GM12878 (cell line): Measurements from ENCODE around the gene TCEANC2. TPM values are rescaled to one million over a fixed set of nuclear protein-coding genes. Genes with fewer than 3 reads are reported as not detected.
A peak's percentile ranks its signal among the peaks of the same experiment; 100 is the strongest.

Experiments used
- ATAC-seq: fragments of 200-7000 bp; cut with Tn5 transposase; 3 replicates; pipeline ENCODE4 v1.9.1; 2020; ENCODE audit warnings: mild to moderate bottlenecking, moderate library complexity
- BruUV-seq: library from RNA; stranded (reverse); fragments of 400-500 nt; replicated peaks from 2 replicates; lab custom pipeline; 2021; lab: Mats Ljungman, UMichigan
- CTCF ChIA-PET: fragments of 300-600 bp; sonication (Branson Sonifier 250); formaldehyde crosslinking; extraction: SDS; loops from one replicate; lab custom pipeline; 2021; ENCODE audit warnings: inconsistent platforms; lab: Yijun Ruan, JAX
- POLR2A ChIA-PET: fragments of 350-600 bp; formaldehyde crosslinking; extraction: SDS; loops from one replicate; lab custom pipeline; 2021; ENCODE audit warnings: inconsistent platforms; lab: Charles Lee
- RAD21 ChIA-PET: fragments of 300-600 bp; sonication (Branson Sonifier 250); formaldehyde crosslinking; loops from one replicate; lab custom pipeline; 2023; ENCODE audit warnings: antibody characterized with exemption; ENCODE audit not compliant: unreplicated experiment; lab: Charles Lee
- SMC1A ChIA-PET: fragments of 300-600 bp; sonication (Branson Sonifier 250); formaldehyde crosslinking; loops from one replicate; lab custom pipeline; 2023; ENCODE audit not compliant: unreplicated experiment, uncharacterized antibody; lab: Charles Lee
- DNase-seq: peaks from one replicate; pipeline ENCODE4 v3.0.0-alpha.2; 2011; ENCODE audit warnings: low read depth, low spot score
- FAIRE-seq: peaks from 3 replicates; lab custom pipeline; 2011; peaks lifted over from hg19 to GRCh38; lab: Jason Lieb, UNC
- H2AFZ ChIP-seq: 2 replicates; pipeline ENCODE4 v1.6.0; 2011; ENCODE audit warnings: low read depth, low read length, control low read depth; ENCODE audit not compliant: control insufficient read depth
- H3K27ac ChIP-seq: 2 replicates; pipeline ENCODE4 v1.5.1; 2011; ENCODE audit warnings: control low read depth; ENCODE audit not compliant: control insufficient read depth, insufficient read depth
- H3K27me3 ChIP-seq, 2 experiments: replicated peaks in 1 of 2; 2 replicates each; pipeline versions ENCODE4 v1.6.0 to v1.6.1; 2011; ENCODE audit warnings: low read length in 1 of 2; ENCODE audit not compliant: control insufficient read depth in 2 of 2, insufficient read depth in 2 of 2
- H3K36me3 ChIP-seq, 2 experiments: 2 replicates each; pipeline ENCODE4 v1.5.1; 2011; ENCODE audit warnings: low read length in 1 of 2; ENCODE audit not compliant: control insufficient read depth in 2 of 2, insufficient read depth in 2 of 2
- H3K4me1 ChIP-seq: 2 replicates; pipeline ENCODE4 v1.6.1; 2011; ENCODE audit warnings: mild to moderate bottlenecking, low read length, moderate library complexity, mixed read lengths; ENCODE audit not compliant: control insufficient read depth, insufficient read depth
- H3K4me2 ChIP-seq: 2 replicates; pipeline ENCODE4 v1.6.0; 2011; ENCODE audit warnings: control low read depth; ENCODE audit not compliant: control insufficient read depth, insufficient read depth
- H3K4me3 ChIP-seq: fragments of 200-600 bp; sonication (generic); 2 replicates; pipeline ENCODE4 v1.5.1; 2016
- H3K79me2 ChIP-seq: 2 replicates; pipeline ENCODE4 v1.6.0; 2011; ENCODE audit warnings: low read length; ENCODE audit not compliant: control insufficient read depth, insufficient read depth
- H3K9ac ChIP-seq: 2 replicates; pipeline ENCODE4 v1.8.0; 2011; ENCODE audit warnings: low read length, control low read depth, mixed read lengths; ENCODE audit not compliant: control insufficient read depth, insufficient read depth
- H3K9me3 ChIP-seq: replicated peaks from 3 replicates; pipeline ENCODE4 v1.5.1; 2011; ENCODE audit warnings: mild to moderate bottlenecking, low read length; ENCODE audit not compliant: control insufficient read depth, insufficient read depth
- H4K20me1 ChIP-seq: 2 replicates; pipeline ENCODE4 v1.6.0; 2011; ENCODE audit not compliant: control insufficient read depth, insufficient read depth
- CBX3 ChIP-seq: fragments of 200-600 bp; sonication (generic); IDR thresholded peaks from 2 replicates; pipeline ENCODE4 v1.6.1; 2016; ENCODE audit warnings: low read depth, borderline replicate concordance
- CBX5 ChIP-seq: sonication (generic); IDR thresholded peaks from 2 replicates; pipeline ENCODE4 v1.6.1; 2016; ENCODE audit warnings: low read depth, moderate library complexity, mild to moderate bottlenecking, inconsistent platforms
- CHD2 ChIP-seq: IDR thresholded peaks from 2 replicates; pipeline ENCODE4 v1.6.1; 2011; ENCODE audit warnings: low read depth, low read length, improper control_type of control experiment, borderline replicate concordance
- GABPA ChIP-seq: IDR thresholded peaks from 2 replicates; pipeline ENCODE4 v1.6.1; 2014; ENCODE audit warnings: antibody characterized with exemption, low read depth, mild to moderate bottlenecking, inconsistent platforms
- HDAC6 ChIP-seq: fragments of 200-600 bp; sonication (generic); IDR thresholded peaks from one replicate; pipeline ENCODE4 v1.8.0; 2017; ENCODE audit warnings: antibody characterized with exemption; ENCODE audit not compliant: unreplicated experiment
- JUND ChIP-seq: IDR thresholded peaks from 2 replicates; pipeline ENCODE4 v1.6.1; 2012; ENCODE audit warnings: low read depth, mild to moderate bottlenecking, low read length, improper control_type of control experiment, moderate library complexity
- LARP7 ChIP-seq: fragments of 450-650 bp; IDR thresholded peaks from 2 replicates; pipeline ENCODE4 v1.6.1; 2017; ENCODE audit warnings: mild to moderate bottlenecking
- NFXL1 ChIP-seq: fragments of 450-650 bp; IDR thresholded peaks from 2 replicates; pipeline ENCODE4 v1.6.1; 2017; ENCODE audit warnings: antibody characterized with exemption, mild to moderate bottlenecking, borderline replicate concordance
- NR2C2 ChIP-seq: IDR thresholded peaks from 2 replicates; pipeline ENCODE4 v1.6.1; 2011; ENCODE audit warnings: borderline replicate concordance, low read depth; ENCODE audit not compliant: control insufficient read depth, insufficient read length
- PAX5 ChIP-seq: IDR thresholded peaks from 2 replicates; pipeline ENCODE4 v1.6.1; 2011; ENCODE audit warnings: low read depth, low read length, borderline replicate concordance
- SREBF1 ChIP-seq: IDR thresholded peaks from 2 replicates; pipeline ENCODE4 v1.6.1; 2012; ENCODE audit warnings: mild to moderate bottlenecking, low read length
- WRNIP1 ChIP-seq: IDR thresholded peaks from 2 replicates; pipeline ENCODE4 v1.6.1; 2011; ENCODE audit warnings: low read depth, low read length, improper control_type of control experiment, borderline replicate concordance
- ZSCAN29 ChIP-seq: fragments of 450-650 bp; IDR thresholded peaks from 2 replicates; pipeline ENCODE4 v1.6.1; 2017; ENCODE audit warnings: mild to moderate bottlenecking, moderate library complexity
- WGBS: methylation state at CpG from one replicate; pipeline ENCODE4 v1.1.6; 2016; ENCODE audit warnings: low lambda C conversion rate; ENCODE audit not compliant: insufficient replicate concordance, insufficient coverage; ENCODE audit errors: missing lambda C conversion rate; 5-methylcytosine and 5-hydroxymethylcytosine counted together
- in situ Hi-C: fragments of 300-500 bp; cut with MboI; formaldehyde crosslinking; loops from 9 replicates; pipeline ENCODE4 v1.14.3; 2018; ENCODE audit warnings: mixed read lengths
- intact Hi-C: fragments of 100-400 bp; cut with micrococcal nuclease; formaldehyde crosslinking; loops from one replicate; pipeline ENCODE4 v1.14.2; 2022; ENCODE audit not compliant: unreplicated experiment
- polyA plus RNA-seq, 11 experiments: library from polyadenylated mRNA; depleted of rRNA in 4 of 11; unstranded in 6 of 11; stranded (reverse) in 5 of 11; fragments of >200 nt; fragmentation: Nextera tagmentation in 4 of 11; fragmentation: Illumina TruSeq in 1 of 11; extraction: Ambion mirVana in 4 of 11; extraction: Trizol in 1 of 11; gene quantifications; 1 replicate in 1 of 11; 2 replicates in 10 of 11; pipeline versions ENCODE4 v1.2.1 to v1.2.3, GENCODE V29; 2011 to 2016; ENCODE audit warnings: inconsistent platforms in 2 of 11, missing spikeins in 2 of 11, low read depth in 1 of 11
- total RNA-seq, 4 experiments: library from RNA; depleted of rRNA in 3 of 4; stranded (reverse); fragments of >200 nt in 3 of 4; fragmentation: Illumina TruSeq in 1 of 4; extraction: Trizol in 1 of 4; gene quantifications; 2 replicates each; pipeline versions ENCODE4 v1.2.1 to v1.2.3, GENCODE V29; 2013 to 2021
- TF ChIP-seq, protein P1 (sequence below): fragments of 450-650 bp; IDR thresholded peaks from 2 replicates; pipeline ENCODE4 v1.6.1; 2017; ENCODE audit warnings: low read depth, mild to moderate bottlenecking, moderate library complexity
- TF ChIP-seq, protein P2 (sequence below): IDR thresholded peaks from 2 replicates; pipeline ENCODE4 v1.6.1; 2012; ENCODE audit warnings: low read depth, low read length, improper control_type of control experiment
- TF ChIP-seq, protein P3 (sequence below): fragments of 450-650 bp; IDR thresholded peaks from 2 replicates; pipeline ENCODE4 v1.6.1; 2018; ENCODE audit warnings: mild to moderate bottlenecking, low read depth, moderate library complexity; ENCODE audit not compliant: partially characterized antibody
- TF ChIP-seq, protein P4 (sequence below): fragments of 150-350 bp; IDR thresholded peaks from 2 replicates; pipeline ENCODE4 v1.6.1; 2014; ENCODE audit warnings: mild to moderate bottlenecking, low read depth, low read length

Gene TCEANC2
- total and polyA plus RNA-seq, 10 of the 15 experiments (the other 5 are each of a cell fraction or from before 2014, with no cell fraction given): 4.4 to 13.2 (median 6.4) TPM

- H3K4me2 ChIP-seq: no peak overlapping the region
- H3K9me3 ChIP-seq: no peaks in the 10 kb centered on the region
- no peak overlapping the region for H3K9ac ChIP-seq
- ChIA-PET POLR2A (interaction anchor here (0.7 kb wide), 1 partner anchor 99 kb away, joined by 3 read pairs; no protein-coding TSS in a partner anchor), CTCF (interaction anchor here (0.8 to 2.1 kb wide), 3 partner anchors 12 to 390 kb away, joined by 3 to 5 read pairs (median 3); no protein-coding TSS in a partner anchor), SMC1A (no interaction called here), RAD21 (no interaction called here)
- H3K27ac ChIP-seq: no peak overlapping the region
- ATAC-seq (no peak), DNase-seq (no peak), FAIRE-seq (peak; percentile 62)
- H4K20me1 ChIP-seq: no peaks in the 10 kb centered on the region
- TSS peak; percentile 36 for BruUV-seq
- no peak overlapping the region for H2AFZ ChIP-seq
- in situ Hi-C loops: no loop called here
- WGBS: 90% methylated on average over 6 of the region's 6 CpGs
- H3K4me3 ChIP-seq: no peak overlapping the region
- H3K36me3 ChIP-seq: peaks cover 3 to 4% of the 10 kb centered on the region in 2 experiments; a peak in 3 of 4 replicates
- H3K79me2 ChIP-seq: no peaks in the 10 kb centered on the region
- no peaks in the 10 kb centered on the region for H3K27me3 ChIP-seq
- intact Hi-C loops: no loop called here
- TF ChIP-seq NFXL1 (no peak), CBX5 (no peak), CHD2 (no peak), LARP7 (no peak), ZSCAN29 (no peak), SREBF1 (no peak), WRNIP1 (no peak), CBX3 (no peak), JUND (no peak), HDAC6 (no peak), PAX5 (no peak), GABPA (no peak), NR2C2 (no peak)
- TF ChIP-seq, protein P1, sequence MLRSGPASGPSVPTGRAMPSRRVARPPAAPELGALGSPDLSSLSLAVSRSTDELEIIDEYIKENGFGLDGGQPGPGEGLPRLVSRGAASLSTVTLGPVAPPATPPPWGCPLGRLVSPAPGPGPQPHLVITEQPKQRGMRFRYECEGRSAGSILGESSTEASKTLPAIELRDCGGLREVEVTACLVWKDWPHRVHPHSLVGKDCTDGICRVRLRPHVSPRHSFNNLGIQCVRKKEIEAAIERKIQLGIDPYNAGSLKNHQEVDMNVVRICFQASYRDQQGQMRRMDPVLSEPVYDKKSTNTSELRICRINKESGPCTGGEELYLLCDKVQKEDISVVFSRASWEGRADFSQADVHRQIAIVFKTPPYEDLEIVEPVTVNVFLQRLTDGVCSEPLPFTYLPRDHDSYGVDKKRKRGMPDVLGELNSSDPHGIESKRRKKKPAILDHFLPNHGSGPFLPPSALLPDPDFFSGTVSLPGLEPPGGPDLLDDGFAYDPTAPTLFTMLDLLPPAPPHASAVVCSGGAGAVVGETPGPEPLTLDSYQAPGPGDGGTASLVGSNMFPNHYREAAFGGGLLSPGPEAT: no peak
- TF ChIP-seq, protein P2, sequence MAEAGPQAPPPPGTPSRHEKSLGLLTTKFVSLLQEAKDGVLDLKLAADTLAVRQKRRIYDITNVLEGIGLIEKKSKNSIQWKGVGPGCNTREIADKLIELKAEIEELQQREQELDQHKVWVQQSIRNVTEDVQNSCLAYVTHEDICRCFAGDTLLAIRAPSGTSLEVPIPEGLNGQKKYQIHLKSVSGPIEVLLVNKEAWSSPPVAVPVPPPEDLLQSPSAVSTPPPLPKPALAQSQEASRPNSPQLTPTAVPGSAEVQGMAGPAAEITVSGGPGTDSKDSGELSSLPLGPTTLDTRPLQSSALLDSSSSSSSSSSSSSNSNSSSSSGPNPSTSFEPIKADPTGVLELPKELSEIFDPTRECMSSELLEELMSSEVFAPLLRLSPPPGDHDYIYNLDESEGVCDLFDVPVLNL: no peak
- TF ChIP-seq, protein P3, sequence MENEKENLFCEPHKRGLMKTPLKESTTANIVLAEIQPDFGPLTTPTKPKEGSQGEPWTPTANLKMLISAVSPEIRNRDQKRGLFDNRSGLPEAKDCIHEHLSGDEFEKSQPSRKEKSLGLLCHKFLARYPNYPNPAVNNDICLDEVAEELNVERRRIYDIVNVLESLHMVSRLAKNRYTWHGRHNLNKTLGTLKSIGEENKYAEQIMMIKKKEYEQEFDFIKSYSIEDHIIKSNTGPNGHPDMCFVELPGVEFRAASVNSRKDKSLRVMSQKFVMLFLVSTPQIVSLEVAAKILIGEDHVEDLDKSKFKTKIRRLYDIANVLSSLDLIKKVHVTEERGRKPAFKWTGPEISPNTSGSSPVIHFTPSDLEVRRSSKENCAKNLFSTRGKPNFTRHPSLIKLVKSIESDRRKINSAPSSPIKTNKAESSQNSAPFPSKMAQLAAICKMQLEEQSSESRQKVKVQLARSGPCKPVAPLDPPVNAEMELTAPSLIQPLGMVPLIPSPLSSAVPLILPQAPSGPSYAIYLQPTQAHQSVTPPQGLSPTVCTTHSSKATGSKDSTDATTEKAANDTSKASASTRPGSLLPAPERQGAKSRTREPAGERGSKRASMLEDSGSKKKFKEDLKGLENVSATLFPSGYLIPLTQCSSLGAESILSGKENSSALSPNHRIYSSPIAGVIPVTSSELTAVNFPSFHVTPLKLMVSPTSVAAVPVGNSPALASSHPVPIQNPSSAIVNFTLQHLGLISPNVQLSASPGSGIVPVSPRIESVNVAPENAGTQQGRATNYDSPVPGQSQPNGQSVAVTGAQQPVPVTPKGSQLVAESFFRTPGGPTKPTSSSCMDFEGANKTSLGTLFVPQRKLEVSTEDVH: no peak
- TF ChIP-seq, protein P4, sequence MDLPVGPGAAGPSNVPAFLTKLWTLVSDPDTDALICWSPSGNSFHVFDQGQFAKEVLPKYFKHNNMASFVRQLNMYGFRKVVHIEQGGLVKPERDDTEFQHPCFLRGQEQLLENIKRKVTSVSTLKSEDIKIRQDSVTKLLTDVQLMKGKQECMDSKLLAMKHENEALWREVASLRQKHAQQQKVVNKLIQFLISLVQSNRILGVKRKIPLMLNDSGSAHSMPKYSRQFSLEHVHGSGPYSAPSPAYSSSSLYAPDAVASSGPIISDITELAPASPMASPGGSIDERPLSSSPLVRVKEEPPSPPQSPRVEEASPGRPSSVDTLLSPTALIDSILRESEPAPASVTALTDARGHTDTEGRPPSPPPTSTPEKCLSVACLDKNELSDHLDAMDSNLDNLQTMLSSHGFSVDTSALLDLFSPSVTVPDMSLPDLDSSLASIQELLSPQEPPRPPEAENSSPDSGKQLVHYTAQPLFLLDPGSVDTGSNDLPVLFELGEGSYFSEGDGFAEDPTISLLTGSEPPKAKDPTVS: no peak
- no peaks in the 10 kb centered on the region for H3K4me1 ChIP-seq
Observed at GRCh38 chr1:54099061-54099610, 45.7 kb downstream of the TCEANC2 start.
